ENCODE measurements around the gene UFSP2.

DNA sequence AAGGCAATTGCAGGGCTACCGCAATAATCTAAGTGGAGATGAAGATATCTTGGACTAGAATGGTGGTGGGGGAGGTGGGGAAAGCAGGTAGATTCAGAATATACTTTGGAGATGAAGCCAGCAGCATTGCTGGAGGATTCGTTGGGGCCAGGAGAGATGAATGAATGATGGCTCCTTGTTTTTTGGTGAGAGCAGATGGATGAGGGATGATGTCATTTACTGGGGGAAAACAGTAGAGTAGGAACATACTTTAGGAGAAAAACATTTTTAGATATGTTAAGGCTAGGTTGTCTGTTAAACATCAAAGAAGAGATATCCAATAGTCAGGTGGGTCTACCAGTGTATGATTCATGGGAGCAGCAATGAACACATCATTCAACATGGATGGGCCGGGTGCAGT, 39.9 kb upstream of the UFSP2 start:
- TF ChIP-seq, protein P1, sequence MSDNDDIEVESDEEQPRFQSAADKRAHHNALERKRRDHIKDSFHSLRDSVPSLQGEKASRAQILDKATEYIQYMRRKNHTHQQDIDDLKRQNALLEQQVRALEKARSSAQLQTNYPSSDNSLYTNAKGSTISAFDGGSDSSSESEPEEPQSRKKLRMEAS (IDR thresholded peaks at IDR 0.05), result no peak
- TF ChIP-seq GABPA (IDR thresholded peaks at IDR 0.05 in 1 of 2, conservative IDR thresholded peaks at IDR 0.05 in 1 of 2), result no peak
- TF ChIP-seq SP1 (IDR thresholded peaks at IDR 0.05), result no peak
- no peak for TF ChIP-seq CTCF (IDR thresholded peaks at IDR 0.05; ENCODE audit: low read depth, low read length, missing input control)
- no peak for TF ChIP-seq EGR1 (IDR thresholded peaks at IDR 0.05; ENCODE audit: low read depth in 2 of 2)
- no peak for TF ChIP-seq RAD21 (IDR thresholded peaks at IDR 0.05)
- TF ChIP-seq, protein P2, sequence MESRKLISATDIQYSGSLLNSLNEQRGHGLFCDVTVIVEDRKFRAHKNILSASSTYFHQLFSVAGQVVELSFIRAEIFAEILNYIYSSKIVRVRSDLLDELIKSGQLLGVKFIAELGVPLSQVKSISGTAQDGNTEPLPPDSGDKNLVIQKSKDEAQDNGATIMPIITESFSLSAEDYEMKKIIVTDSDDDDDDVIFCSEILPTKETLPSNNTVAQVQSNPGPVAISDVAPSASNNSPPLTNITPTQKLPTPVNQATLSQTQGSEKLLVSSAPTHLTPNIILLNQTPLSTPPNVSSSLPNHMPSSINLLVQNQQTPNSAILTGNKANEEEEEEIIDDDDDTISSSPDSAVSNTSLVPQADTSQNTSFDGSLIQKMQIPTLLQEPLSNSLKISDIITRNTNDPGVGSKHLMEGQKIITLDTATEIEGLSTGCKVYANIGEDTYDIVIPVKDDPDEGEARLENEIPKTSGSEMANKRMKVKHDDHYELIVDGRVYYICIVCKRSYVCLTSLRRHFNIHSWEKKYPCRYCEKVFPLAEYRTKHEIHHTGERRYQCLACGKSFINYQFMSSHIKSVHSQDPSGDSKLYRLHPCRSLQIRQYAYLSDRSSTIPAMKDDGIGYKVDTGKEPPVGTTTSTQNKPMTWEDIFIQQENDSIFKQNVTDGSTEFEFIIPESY (IDR thresholded peaks at IDR 0.05), result no peak
- TF ChIP-seq ATF3 (IDR thresholded peaks at IDR 0.05), result no peak
- no peak for TF ChIP-seq JUND (IDR thresholded peaks at IDR 0.05)
- TF ChIP-seq TAF1 (conservative IDR thresholded peaks at IDR 0.05), result no peak
- no peak for TF ChIP-seq REST (IDR thresholded peaks at IDR 0.05)

Data from liver (tissue), 3 donors.